Measurements from ENCODE around the gene CCDC171. TPM values are rescaled to one million over a fixed set of nuclear protein-coding genes. Genes with fewer than 3 reads are reported as not detected.

The CCDC171 gene
- total RNA-seq, 1 donor from 2014 or later: 1.2 TPM

GRCh38 chr9:15843931-15844330 lies 291.1 kb downstream of the CCDC171 start:
- TF ChIP-seq EZH2 (IDR thresholded peaks at IDR 0.05; ENCODE audit: insufficient read depth, low read length) (no peak), CTCF (IDR thresholded peaks at IDR 0.05; ENCODE audit: insufficient read depth, low read depth, low read length) (no peak)
- Histone ChIP-seq H3K4me1 (ENCODE audit: insufficient read depth, low read length) (no peaks in the 10 kb centered on the region), H3K27ac (ENCODE audit: low read depth, low read length) (no peak overlapping the region), H3K4me3 (ENCODE audit: insufficient read depth, low read depth, low read length) (no peak overlapping the region), H2AFZ (ENCODE audit: low read depth, low read length) (no peak overlapping the region), H3K9me3 (ENCODE audit: insufficient read depth, low read depth, low read length) (no peaks in the 10 kb centered on the region), H4K20me1 (ENCODE audit: insufficient read depth, low read length) (no peaks in the 10 kb centered on the region), H3K4me2 (ENCODE audit: low read length) (no peak overlapping the region), H3K9ac (ENCODE audit: low read length) (no peak overlapping the region), H3K27me3 (ENCODE audit: insufficient read depth, low read length) (no peaks in the 10 kb centered on the region), H3K79me2 (ENCODE audit: insufficient read depth, low read length) (no peaks in the 10 kb centered on the region), H3K36me3 (ENCODE audit: insufficient read depth, low read length) (no peaks in the 10 kb centered on the region)
- Mint-ChIP-seq H3K4me3 (ENCODE audit: unreplicated experiment) (no peak overlapping the region), H3K9me3 (ENCODE audit: unreplicated experiment) (no peaks in the 10 kb centered on the region), H3K36me3 (ENCODE audit: low read depth, unreplicated experiment) (no peaks in the 10 kb centered on the region), H3K4me1 (ENCODE audit: low read depth, unreplicated experiment) (peaks cover 2% of the 10 kb centered on the region), H3K27me3 (ENCODE audit: low read depth, unreplicated experiment) (no peaks in the 10 kb centered on the region), H3K27ac (ENCODE audit: unreplicated experiment) (no peak overlapping the region)
- DNase-seq (ENCODE audit: low read depth) (no peak), FAIRE-seq (no peak)

- Mint-ChIP-seq H3K36me3 (ENCODE audit: low read depth, unreplicated experiment) (no peaks in the 10 kb centered on the region), H3K9me3 (ENCODE audit: unreplicated experiment) (no peaks in the 10 kb centered on the region), H3K4me3 (ENCODE audit: unreplicated experiment) (no peak overlapping the region), H3K27me3 (ENCODE audit: low read depth, unreplicated experiment) (no peaks in the 10 kb centered on the region), H3K4me1 (ENCODE audit: low read depth, unreplicated experiment) (no peaks in the 10 kb centered on the region), H3K27ac (ENCODE audit: unreplicated experiment) (no peak overlapping the region)
- TF ChIP-seq CTCF (IDR thresholded peaks at IDR 0.05; ENCODE audit: insufficient read depth, low read depth, low read length): no peak
- TF ChIP-seq EZH2 (IDR thresholded peaks at IDR 0.05; ENCODE audit: insufficient read depth, low read length): no peak
- FAIRE-seq (no peak), DNase-seq (ENCODE audit: low read depth) (no peak)
- H2AFZ ChIP-seq (ENCODE audit: low read depth, low read length): peak overlapping the region; percentile 72
- H3K4me2 ChIP-seq (ENCODE audit: low read length): no peak overlapping the region
- no peaks in the 10 kb centered on the region for H3K79me2 ChIP-seq (ENCODE audit: insufficient read depth, low read length)
- no peaks in the 10 kb centered on the region for H3K4me1 ChIP-seq (ENCODE audit: insufficient read depth, low read length)
- no peaks in the 10 kb centered on the region for H3K36me3 ChIP-seq (ENCODE audit: insufficient read depth, low read length)
- no peaks in the 10 kb centered on the region for H3K27me3 ChIP-seq (ENCODE audit: insufficient read depth, low read length)
- H3K9me3 ChIP-seq (ENCODE audit: insufficient read depth, low read depth, low read length): no peaks in the 10 kb centered on the region
- H4K20me1 ChIP-seq (ENCODE audit: insufficient read depth, low read length): no peaks in the 10 kb centered on the region
- no peak overlapping the region for H3K4me3 ChIP-seq (ENCODE audit: insufficient read depth, low read depth, low read length)
- H3K27ac ChIP-seq (ENCODE audit: low read depth, low read length): no peak overlapping the region
- H3K9ac ChIP-seq (ENCODE audit: low read length): no peak overlapping the region
Observed at GRCh38 chr9:15846611-15847010, 293.8 kb downstream of the CCDC171 start.

DNA sequence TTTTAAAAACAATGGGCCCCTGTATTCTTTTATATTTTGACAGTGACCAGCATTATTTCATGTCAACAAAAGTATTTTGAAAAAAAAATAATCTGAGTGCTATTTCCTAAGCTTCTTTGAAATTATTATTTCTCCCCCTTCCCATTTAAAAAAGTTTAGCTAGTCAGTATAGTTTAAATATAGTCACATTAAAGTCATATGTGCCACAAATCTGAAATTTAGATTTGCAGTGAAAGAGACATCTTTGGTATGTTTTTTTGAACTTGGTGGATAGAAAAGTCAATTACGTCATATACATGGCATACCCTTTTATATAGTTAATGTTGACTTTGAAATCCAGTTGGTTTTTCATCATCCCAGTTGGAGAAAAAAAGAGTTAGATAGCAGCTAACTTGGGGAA lies 297.0 kb downstream of the CCDC171 start:
- no peaks in the 10 kb centered on the region for H4K20me1 ChIP-seq (ENCODE audit: insufficient read depth, low read length)
- no peak overlapping the region for H3K4me2 ChIP-seq (ENCODE audit: low read length)
- DNase-seq (ENCODE audit: low read depth): no peak
- no peaks in the 10 kb centered on the region for H3K36me3 ChIP-seq (ENCODE audit: insufficient read depth, low read length)
- H3K9ac ChIP-seq (ENCODE audit: low read length): no peak overlapping the region
- no peak overlapping the region for H3K4me3 ChIP-seq (ENCODE audit: insufficient read depth, low read depth, low read length)
- H3K27ac Mint-ChIP-seq (ENCODE audit: unreplicated experiment): no peak overlapping the region
- H3K27ac ChIP-seq (ENCODE audit: low read depth, low read length): no peak overlapping the region
- no peak overlapping the region for H3K4me3 Mint-ChIP-seq (ENCODE audit: unreplicated experiment)
- H2AFZ ChIP-seq (ENCODE audit: low read depth, low read length): no peak overlapping the region
- H3K4me1 ChIP-seq (ENCODE audit: insufficient read depth, low read length): no peaks in the 10 kb centered on the region
- FAIRE-seq: no peak
- no peaks in the 10 kb centered on the region for H3K9me3 ChIP-seq (ENCODE audit: insufficient read depth, low read depth, low read length)
- H3K27me3 Mint-ChIP-seq (ENCODE audit: low read depth, unreplicated experiment): no peaks in the 10 kb centered on the region
- TF ChIP-seq CTCF (IDR thresholded peaks at IDR 0.05; ENCODE audit: insufficient read depth, low read depth, low read length): no peak
- no peak for TF ChIP-seq EZH2 (IDR thresholded peaks at IDR 0.05; ENCODE audit: insufficient read depth, low read length)
- no peaks in the 10 kb centered on the region for H3K4me1 Mint-ChIP-seq (ENCODE audit: low read depth, unreplicated experiment)
- no peaks in the 10 kb centered on the region for H3K9me3 Mint-ChIP-seq (ENCODE audit: unreplicated experiment)
- H3K79me2 ChIP-seq (ENCODE audit: insufficient read depth, low read length): no peaks in the 10 kb centered on the region
- no peaks in the 10 kb centered on the region for H3K36me3 Mint-ChIP-seq (ENCODE audit: low read depth, unreplicated experiment)
- no peaks in the 10 kb centered on the region for H3K27me3 ChIP-seq (ENCODE audit: insufficient read depth, low read length)

Measured in astrocyte (in vitro differentiated cells and primary cell).